ENCODE data around the gene SIRT1. TPM values are rescaled to one million over a fixed set of nuclear protein-coding genes. Genes with fewer than 3 reads are reported as not detected.

Gene SIRT1
- total and polyA plus RNA-seq, 2 donors (not counting 3 experiments of a cell fraction or from before 2014, with no cell fraction given), result 3.7 to 14.8 TPM

GRCh38 chr10:67924136-67924535, 39.7 kb downstream of the SIRT1 start:
- dilution Hi-C loops (cut with MboI; ENCODE audit: extremely low pct_ligation_motif_present, low sequenced_read_pairs), result loop anchor here (25.0 kb wide), 1 partner anchor 113 kb away; no protein-coding TSS in a partner anchor
- no TSS peak for BruUV-seq (replicated peaks)
- Histone ChIP-seq H3K9ac (replicated peaks; ENCODE audit: extremely low read depth, insufficient read depth, low read length) (no peak overlapping the region), H3K79me2 (ENCODE audit: control insufficient read depth, insufficient read depth, low read length) (no peaks in the 10 kb centered on the region), H2AFZ (ENCODE audit: low read depth, low read length) (no peak overlapping the region), H3K4me3 (replicated peaks in 1 of 3; ENCODE audit: insufficient read depth in 1 of 3, low read depth in 1 of 3, low read length in 3 of 3) (no peak overlapping the region), H4K20me1 (replicated peaks; ENCODE audit: control insufficient read depth, extremely low read depth, insufficient read depth, low read length) (no peaks in the 10 kb centered on the region), H3K9me3 (replicated peaks; ENCODE audit: control insufficient read depth, insufficient read depth, low read length) (no peaks in the 10 kb centered on the region), H3K4me2 (ENCODE audit: insufficient read depth, low read length) (no peak overlapping the region), H3K36me3 (ENCODE audit: control insufficient read depth in 2 of 2, extremely low read depth in 1 of 2, insufficient read depth in 2 of 2, low read length in 2 of 2) (peaks cover 0 to 2% of the 10 kb centered on the region in 2 experiments), H3K4me1 (ENCODE audit: control insufficient read depth, extremely low read depth, insufficient read depth, low read length) (no peaks in the 10 kb centered on the region), H3K27me3 (ENCODE audit: control insufficient read depth in 2 of 2, insufficient read depth in 2 of 2, low read length in 2 of 2) (no peaks in the 10 kb centered on the region), H3K9me1 (replicated peaks; ENCODE audit: control insufficient read depth, extremely low read depth, insufficient read depth, low read length) (no peaks in the 10 kb centered on the region), H3K27ac (ENCODE audit: insufficient read depth, low read depth, low read length) (no peak overlapping the region)
- ChIA-PET CTCF (no interaction called here), POLR2A (no interaction called here)
- DNase-seq (ENCODE audit: low read depth, low spot score) (no peak), FAIRE-seq (peak; percentile 28)
- TF ChIP-seq EZH2 (IDR thresholded peaks at IDR 0.05; ENCODE audit: borderline replicate concordance, low read depth, low read length, severe bottlenecking) (no peak), JUN (IDR thresholded peaks at IDR 0.05; ENCODE audit: borderline replicate concordance, insufficient read depth, insufficient read length, low read depth) (no peak)
- intact Hi-C loops (cut with micrococcal nuclease), result no loop called here

DNA sequence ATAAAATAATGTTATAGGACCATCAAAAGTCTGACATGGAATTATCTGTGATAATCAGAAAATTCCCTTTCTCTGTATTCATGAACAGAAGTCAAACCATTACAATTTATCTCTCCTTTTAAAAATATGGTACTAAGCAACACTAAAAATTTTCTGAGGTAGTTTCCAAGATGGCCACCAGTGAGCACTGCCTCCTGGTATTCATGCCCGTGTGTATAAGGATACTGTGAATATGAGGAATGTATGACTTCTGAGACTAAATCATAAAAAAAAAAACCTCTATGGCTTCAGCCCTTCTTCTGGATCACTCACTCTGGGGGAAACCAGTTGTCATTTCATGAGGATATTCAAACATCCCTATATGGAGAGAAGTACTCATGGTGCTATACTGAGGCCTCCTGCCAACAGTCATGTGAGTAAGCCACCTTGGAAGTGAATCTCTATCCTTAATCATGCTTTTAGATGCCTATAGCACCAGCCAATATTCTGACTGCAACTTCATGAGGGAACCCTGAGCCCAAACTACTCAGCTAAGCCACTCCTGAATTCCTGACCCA, 41.1 kb downstream of the SIRT1 start:
- Histone ChIP-seq H2AFZ (ENCODE audit: low read depth, low read length) (no peak overlapping the region), H4K20me1 (replicated peaks; ENCODE audit: control insufficient read depth, extremely low read depth, insufficient read depth, low read length) (no peaks in the 10 kb centered on the region), H3K79me2 (ENCODE audit: control insufficient read depth, insufficient read depth, low read length) (no peaks in the 10 kb centered on the region), H3K4me3 (replicated peaks in 1 of 3; ENCODE audit: insufficient read depth in 1 of 3, low read depth in 1 of 3, low read length in 3 of 3) (no peak overlapping the region), H3K36me3 (ENCODE audit: control insufficient read depth in 2 of 2, extremely low read depth in 1 of 2, insufficient read depth in 2 of 2, low read length in 2 of 2) (no peaks in the 10 kb centered on the region), H3K4me2 (ENCODE audit: insufficient read depth, low read length) (no peak overlapping the region), H3K9me3 (replicated peaks; ENCODE audit: control insufficient read depth, insufficient read depth, low read length) (no peaks in the 10 kb centered on the region), H3K27me3 (ENCODE audit: control insufficient read depth in 2 of 2, insufficient read depth in 2 of 2, low read length in 2 of 2) (no peaks in the 10 kb centered on the region), H3K9me1 (replicated peaks; ENCODE audit: control insufficient read depth, extremely low read depth, insufficient read depth, low read length) (no peaks in the 10 kb centered on the region), H3K4me1 (ENCODE audit: control insufficient read depth, extremely low read depth, insufficient read depth, low read length) (no peaks in the 10 kb centered on the region), H3K27ac (ENCODE audit: insufficient read depth, low read depth, low read length) (no peak overlapping the region), H3K9ac (replicated peaks; ENCODE audit: extremely low read depth, insufficient read depth, low read length) (no peak overlapping the region)
- DNase-seq (ENCODE audit: low read depth, low spot score), result no peak
- TF ChIP-seq MYC (IDR thresholded peaks at IDR 0.05; ENCODE audit: low read depth, low read length) (no peak), CTCF (IDR thresholded peaks at IDR 0.05; ENCODE audit: extremely low read depth in 1 of 2, insufficient read depth in 1 of 2, low read depth in 1 of 2, low read length in 2 of 2) (no peak), POLR2A (IDR thresholded peaks at IDR 0.05; ENCODE audit: low read depth, low read length) (no peak), JUN (IDR thresholded peaks at IDR 0.05; ENCODE audit: borderline replicate concordance, insufficient read depth, insufficient read length, low read depth) (no peak), GATA2 (IDR thresholded peaks at IDR 0.05; ENCODE audit: insufficient read depth, insufficient read length, low read depth, low read length) (no peak), FOS (IDR thresholded peaks at IDR 0.05; ENCODE audit: borderline replicate concordance, insufficient read depth, low read length) (no peak), POLR2AphosphoS5 (IDR thresholded peaks at IDR 0.05; ENCODE audit: insufficient read depth, low read depth, low read length) (no peak), EZH2 (IDR thresholded peaks at IDR 0.05; ENCODE audit: borderline replicate concordance, low read depth, low read length, severe bottlenecking) (no peak)
- TF ChIP-seq, protein P1, sequence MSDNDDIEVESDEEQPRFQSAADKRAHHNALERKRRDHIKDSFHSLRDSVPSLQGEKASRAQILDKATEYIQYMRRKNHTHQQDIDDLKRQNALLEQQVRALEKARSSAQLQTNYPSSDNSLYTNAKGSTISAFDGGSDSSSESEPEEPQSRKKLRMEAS (IDR thresholded peaks at IDR 0.05; ENCODE audit: insufficient read depth, insufficient read length), result no peak
- BruUV-seq (replicated peaks), result no TSS peak
- CTCF ChIA-PET, result no interaction called here
- POLR2A ChIA-PET, result no interaction called here
- dilution Hi-C loops (cut with MboI; ENCODE audit: extremely low pct_ligation_motif_present, low sequenced_read_pairs) (no loop called here), intact Hi-C loops (cut with micrococcal nuclease) (no loop called here)
- FAIRE-seq, result no peak

All from endothelial cell of umbilical vein (primary cell).